Hepatocyte (in vitro differentiated cells): ENCODE results near the gene ARRB1. TPM values are rescaled to one million over a fixed set of nuclear protein-coding genes. Genes with fewer than 3 reads are reported as not detected.

Experiments
- DNase-seq: peaks from one replicate; pipeline ENCODE4 v3.0.0-alpha.2; 2016; ENCODE audit warnings: low spot score
- H2AFZ ChIP-seq: fragments of 200-600 bp; sonication (generic); 2 replicates; pipeline ENCODE4 v1.6.0; 2016; ENCODE audit warnings: antibody characterized with exemption, mild to moderate bottlenecking
- H3K27ac ChIP-seq: fragments of 200-600 bp; sonication (generic); 2 replicates; pipeline ENCODE4 v1.5.1; 2016; ENCODE audit warnings: mild to moderate bottlenecking
- H3K27me3 ChIP-seq: fragments of 200-600 bp; sonication (generic); 2 replicates; pipeline ENCODE4 v1.6.1; 2016
- H3K36me3 ChIP-seq: fragments of 200-600 bp; sonication (generic); replicated peaks from 2 replicates; pipeline ENCODE4 v1.5.1; 2016; ENCODE audit warnings: low read depth; ENCODE audit not compliant: insufficient read depth
- H3K4me1 ChIP-seq: fragments of 200-600 bp; sonication (generic); 2 replicates; pipeline ENCODE4 v1.5.1; 2016; ENCODE audit warnings: mild to moderate bottlenecking, moderate library complexity; ENCODE audit not compliant: insufficient read depth
- H3K4me2 ChIP-seq: fragments of 200-600 bp; sonication (generic); 2 replicates; pipeline ENCODE4 v1.6.0; 2016
- H3K4me3 ChIP-seq: fragments of 200-600 bp; sonication (generic); 2 replicates; pipeline ENCODE4 v1.5.1; 2016; ENCODE audit warnings: mild to moderate bottlenecking
- H3K79me2 ChIP-seq: fragments of 200-600 bp; sonication (generic); 2 replicates; pipeline ENCODE4 v1.6.0; 2017; ENCODE audit warnings: mild to moderate bottlenecking
- H3K9me2 ChIP-seq: fragments of 200-600 bp; sonication (generic); replicated peaks from 2 replicates; pipeline ENCODE4 v1.6.0; 2017; ENCODE audit warnings: mild to moderate bottlenecking; ENCODE audit not compliant: insufficient read depth
- H3K9me3 ChIP-seq: fragments of 200-600 bp; sonication (generic); 2 replicates; pipeline ENCODE4 v1.5.1; 2016; ENCODE audit warnings: low read depth, mild to moderate bottlenecking
- H4K20me1 ChIP-seq: fragments of 200-600 bp; sonication (generic); 2 replicates; pipeline ENCODE4 v1.6.0; 2016; ENCODE audit warnings: mild to moderate bottlenecking; ENCODE audit not compliant: insufficient read depth, poor library complexity, severe bottlenecking
- CTCF ChIP-seq: fragments of 200-600 bp; sonication (generic); IDR thresholded peaks from 2 replicates; pipeline ENCODE4 v1.5.1; 2016; ENCODE audit warnings: antibody characterized with exemption, mild to moderate bottlenecking; ENCODE audit not compliant: poor library complexity
- EZH2 ChIP-seq: fragments of 200-600 bp; sonication (generic); IDR thresholded peaks from 2 replicates; pipeline ENCODE4 v1.6.1; 2016; ENCODE audit warnings: antibody characterized with exemption, mild to moderate bottlenecking, borderline replicate concordance
- EZH2phosphoT487 ChIP-seq: fragments of 200-600 bp; sonication (generic); IDR thresholded peaks from one replicate; pipeline ENCODE4 v1.6.1; 2018; ENCODE audit warnings: antibody characterized with exemption, mild to moderate bottlenecking, low read depth, moderate library complexity; ENCODE audit not compliant: unreplicated experiment, severe bottlenecking
- WGBS: methylation state at CpG from one replicate; pipeline ENCODE4 v1.1.6; 2016; ENCODE audit warnings: low lambda C conversion rate; ENCODE audit errors: missing lambda C conversion rate; 5-methylcytosine and 5-hydroxymethylcytosine counted together
- polyA plus RNA-seq: library from polyadenylated mRNA; unstranded; fragments of >200 nt; fragmentation: Nextera tagmentation; extraction: Ambion mirVana; gene quantifications from 2 replicates; pipeline ENCODE4 v1.2.1, GENCODE V29; 2016
- total RNA-seq: library from RNA; depleted of rRNA; stranded (reverse); fragments of >200 nt; gene quantifications from 2 replicates; pipeline ENCODE4 v1.2.3, GENCODE V29; 2014

Gene ARRB1
- total and polyA plus RNA-seq, 2 experiments from 2014 or later, result 16.2 to 83.2 TPM

GRCh38 chr11:75273411-75274391 is 77.8 kb downstream of the ARRB1 start:
- DNase-seq, result no peak
- H3K9me3 ChIP-seq, result no peaks in the 10 kb centered on the region
- H3K4me1 ChIP-seq, result no peaks in the 10 kb centered on the region
- no peaks in the 10 kb centered on the region for H4K20me1 ChIP-seq
- H3K4me3 ChIP-seq, result no peak overlapping the region
- H2AFZ ChIP-seq, result no peak overlapping the region
- TF ChIP-seq EZH2, result no peak
- TF ChIP-seq EZH2phosphoT487, result no peak
- no peak for TF ChIP-seq CTCF
- H3K27me3 ChIP-seq, result no peaks in the 10 kb centered on the region
- 95% methylated on average over 15 of the region's 15 CpGs for WGBS
- no peak overlapping the region for H3K27ac ChIP-seq
- H3K4me2 ChIP-seq, result no peak overlapping the region
- no peaks in the 10 kb centered on the region for H3K9me2 ChIP-seq
- H3K36me3 ChIP-seq, result no peaks in the 10 kb centered on the region
- no peaks in the 10 kb centered on the region for H3K79me2 ChIP-seq

DNA sequence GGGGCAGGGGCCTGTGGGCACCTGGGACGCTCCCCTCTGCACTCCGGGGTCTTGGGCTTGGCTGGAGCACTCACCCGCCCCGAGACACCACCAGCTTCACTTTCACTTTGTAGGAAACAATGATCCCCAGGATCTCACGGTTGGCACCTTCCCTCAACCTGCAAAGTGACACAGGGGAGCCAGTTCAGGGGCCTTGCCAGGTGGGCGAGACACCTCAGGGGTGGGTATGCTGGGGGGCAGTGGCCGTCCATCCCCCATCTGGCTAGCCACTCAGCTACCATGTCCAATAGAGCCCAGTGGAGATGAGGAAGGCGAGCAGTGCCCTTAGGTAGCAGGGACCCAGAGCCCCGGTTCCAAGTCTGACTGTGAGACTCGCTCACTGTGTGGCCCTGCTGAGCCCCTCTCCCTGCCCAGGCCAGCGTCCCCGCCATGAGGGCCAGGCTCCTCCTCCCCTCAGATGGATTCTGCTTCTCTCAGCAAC is 78.6 kb downstream of the ARRB1 start:
- no peaks in the 10 kb centered on the region for H4K20me1 ChIP-seq
- H3K4me2 ChIP-seq, result no peak overlapping the region
- no peak overlapping the region for H2AFZ ChIP-seq
- H3K27me3 ChIP-seq, result no peaks in the 10 kb centered on the region
- DNase-seq, result no peak
- no peaks in the 10 kb centered on the region for H3K9me3 ChIP-seq
- no peaks in the 10 kb centered on the region for H3K9me2 ChIP-seq
- no peak overlapping the region for H3K27ac ChIP-seq
- H3K79me2 ChIP-seq, result no peaks in the 10 kb centered on the region
- H3K36me3 ChIP-seq, result no peaks in the 10 kb centered on the region
- H3K4me1 ChIP-seq, result no peaks in the 10 kb centered on the region
- H3K4me3 ChIP-seq, result no peak overlapping the region
- 97% methylated on average over 12 of the region's 12 CpGs for WGBS
- no peak for TF ChIP-seq EZH2
- no peak for TF ChIP-seq CTCF
- TF ChIP-seq EZH2phosphoT487, result no peak

DNA sequence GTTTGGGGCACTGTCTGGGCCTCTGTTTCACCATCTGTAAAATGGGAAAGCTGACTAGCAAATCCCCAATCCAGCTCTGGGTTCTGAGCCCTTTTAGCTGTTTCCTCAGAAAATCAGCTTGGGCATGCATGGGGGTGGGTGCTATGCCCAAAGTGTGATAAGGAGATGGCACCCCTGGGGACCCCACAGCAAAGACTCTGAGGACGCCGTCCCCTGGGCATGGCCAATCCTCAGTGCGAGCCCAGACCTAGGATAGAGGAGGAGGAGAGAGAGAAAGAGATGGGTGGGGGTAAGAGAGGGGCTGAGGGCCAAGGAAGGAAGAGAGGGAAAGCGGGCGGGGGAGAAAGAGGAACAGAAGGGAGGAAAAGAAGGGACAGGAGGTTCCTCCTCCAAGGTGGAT is 79.1 kb downstream of the ARRB1 start:
- Histone ChIP-seq H3K9me2 (no peaks in the 10 kb centered on the region), H3K79me2 (no peaks in the 10 kb centered on the region), H3K36me3 (no peaks in the 10 kb centered on the region), H3K4me1 (no peaks in the 10 kb centered on the region), H2AFZ (no peak overlapping the region), H3K4me3 (no peak overlapping the region), H3K9me3 (no peaks in the 10 kb centered on the region), H3K27ac (no peak overlapping the region), H3K27me3 (no peaks in the 10 kb centered on the region), H3K4me2 (no peak overlapping the region), H4K20me1 (no peaks in the 10 kb centered on the region)
- 90% methylated on average over 3 of the region's 5 CpGs for WGBS
- no peak for DNase-seq
- no peak for TF ChIP-seq CTCF
- TF ChIP-seq EZH2, result no peak
- TF ChIP-seq EZH2phosphoT487, result no peak
